A673 (cell line): ENCODE data around the gene LRP1B.

Experiments used
- EZH2 ChIP-seq: fragments of 200-600 bp; sonication (generic); IDR thresholded peaks from 2 replicates; pipeline ENCODE4 v1.6.1; 2017; ENCODE audit warnings: borderline replicate concordance, low read depth, mild to moderate bottlenecking, mixed read lengths, antibody characterized with exemption, low read length; ENCODE audit not compliant: poor library complexity, severe bottlenecking
- TF ChIP-seq, protein P1 (sequence below): fragments of 300-800, 200-600 bp; sonication (generic); conservative IDR thresholded peaks from 2 replicates; pipeline ENCODE4 v1.5.1; 2017; ENCODE audit warnings: low read depth, mild to moderate bottlenecking, antibody characterized with exemption, low read length, moderate library complexity, mixed read lengths

DNA sequence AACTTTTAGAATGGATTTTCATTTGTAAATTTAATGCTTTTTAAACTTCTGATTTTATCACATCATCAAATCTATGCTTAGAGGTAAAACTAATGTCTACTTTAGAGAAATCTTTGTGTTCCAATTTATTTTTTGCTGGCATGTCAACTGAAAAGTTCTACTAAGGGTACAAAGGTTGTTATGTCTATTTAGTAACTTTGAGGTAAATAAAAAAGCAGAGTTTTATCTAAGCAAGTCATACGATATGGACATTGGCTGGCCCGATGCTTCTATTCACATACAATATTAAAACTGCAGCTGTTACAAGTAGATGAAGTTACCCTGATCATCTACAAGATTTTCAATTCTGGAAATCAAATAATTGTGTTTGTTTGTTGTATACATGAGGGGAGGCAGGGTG, 1575.1 kb downstream of the LRP1B start:
- TF ChIP-seq, protein P1, sequence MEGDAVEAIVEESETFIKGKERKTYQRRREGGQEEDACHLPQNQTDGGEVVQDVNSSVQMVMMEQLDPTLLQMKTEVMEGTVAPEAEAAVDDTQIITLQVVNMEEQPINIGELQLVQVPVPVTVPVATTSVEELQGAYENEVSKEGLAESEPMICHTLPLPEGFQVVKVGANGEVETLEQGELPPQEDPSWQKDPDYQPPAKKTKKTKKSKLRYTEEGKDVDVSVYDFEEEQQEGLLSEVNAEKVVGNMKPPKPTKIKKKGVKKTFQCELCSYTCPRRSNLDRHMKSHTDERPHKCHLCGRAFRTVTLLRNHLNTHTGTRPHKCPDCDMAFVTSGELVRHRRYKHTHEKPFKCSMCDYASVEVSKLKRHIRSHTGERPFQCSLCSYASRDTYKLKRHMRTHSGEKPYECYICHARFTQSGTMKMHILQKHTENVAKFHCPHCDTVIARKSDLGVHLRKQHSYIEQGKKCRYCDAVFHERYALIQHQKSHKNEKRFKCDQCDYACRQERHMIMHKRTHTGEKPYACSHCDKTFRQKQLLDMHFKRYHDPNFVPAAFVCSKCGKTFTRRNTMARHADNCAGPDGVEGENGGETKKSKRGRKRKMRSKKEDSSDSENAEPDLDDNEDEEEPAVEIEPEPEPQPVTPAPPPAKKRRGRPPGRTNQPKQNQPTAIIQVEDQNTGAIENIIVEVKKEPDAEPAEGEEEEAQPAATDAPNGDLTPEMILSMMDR, result no peak
- no peak for TF ChIP-seq EZH2
